GM10248 (cell line): ENCODE measurements around the gene MAPKAP1.

ENCODE experiments used
- CTCF ChIA-PET: fragments of 300-600 bp; sonication (Branson Sonifier 250); formaldehyde crosslinking; extraction: SDS; loops from one replicate; lab custom pipeline; 2021; ENCODE audit warnings: antibody characterized with exemption; lab: Yijun Ruan, JAX
- POLR2A ChIA-PET: fragments of 350-650 bp; sonication (Branson Sonifier 250); formaldehyde crosslinking; extraction: SDS; loops from one replicate; lab custom pipeline; 2020; ENCODE audit warnings: antibody characterized with exemption; lab: Yijun Ruan, JAX
- DNase-seq: peaks from one replicate; pipeline ENCODE4 v3.0.0; 2012; ENCODE audit errors: extremely low spot score
- CTCF ChIP-seq: IDR thresholded peaks from 2 replicates; pipeline ENCODE4 v1.5.1; 2012; ENCODE audit warnings: mild to moderate bottlenecking, low read depth; ENCODE audit errors: extremely low read depth, missing control alignments, control extremely low read depth

Gene MAPKAP1

GRCh38 chr9:125411171-125411756 is 295.7 kb downstream of the MAPKAP1 start:
- no peak for DNase-seq
- ChIA-PET CTCF (interaction anchor here (0.8 to 1.1 kb wide), 2 partner anchors 17 to 1079 kb away, joined by 3 read pairs; no protein-coding TSS in a partner anchor), POLR2A (no interaction called here)
- TF ChIP-seq CTCF: no peak

GRCh38 chr9:125410522-125410894 is 296.5 kb downstream of the MAPKAP1 start:
- ChIA-PET CTCF (no interaction called here), POLR2A (interaction anchor here (1.0 kb wide), 1 partner anchor 37 kb away, joined by 3 read pairs; no protein-coding TSS in a partner anchor)
- no peak for TF ChIP-seq CTCF
- DNase-seq: no peak

GRCh38 chr9:125409637-125410521 is 297.1 kb downstream of the MAPKAP1 start:
- ChIA-PET POLR2A (interaction anchor here (1.0 kb wide), 1 partner anchor 38 kb away, joined by 3 read pairs; no protein-coding TSS in a partner anchor), CTCF (interaction anchor here (3.1 to 4.7 kb wide), 3 partner anchors 22 to 1088 kb away, joined by 12 to 45 read pairs (median 13); no protein-coding TSS in a partner anchor)
- peak; percentile 53 for DNase-seq
- TF ChIP-seq CTCF: no peak

GRCh38 chr9:125409217-125409636 is 297.8 kb downstream of the MAPKAP1 start:
- CTCF ChIA-PET: interaction anchor here (0.9 to 4.7 kb wide), 5 partner anchors 22 to 1089 kb away, joined by 3 to 45 read pairs (median 12); no protein-coding TSS in a partner anchor
- peak; percentile 66 for DNase-seq
- no peak for TF ChIP-seq CTCF
- POLR2A ChIA-PET: no interaction called here

GRCh38 chr9:125407974-125408900 is 298.8 kb downstream of the MAPKAP1 start:
- TF ChIP-seq CTCF: peak; percentile 88
- ChIA-PET CTCF (interaction anchor here (0.6 to 4.7 kb wide), 55 partner anchors 8 to 1150 kb away, joined by 3 to 45 read pairs (median 4); partner anchors contain the start of gene GAPVD1), POLR2A (interaction anchor here (1.1 kb wide), 1 partner anchor 167 kb away, joined by 3 read pairs; the partner anchor contains the start of gene HSPA5)
- DNase-seq: peak; percentile 92
